Right lobe of liver (tissue), 6 donors: ENCODE measurements around the gene SMAD1. TPM values are rescaled to one million over a fixed set of nuclear protein-coding genes. Genes with fewer than 3 reads are reported as not detected.
A peak's percentile ranks its signal among the peaks of the same experiment; 100 is the strongest.

Experiments used
- ATAC-seq, 4 donors: fragments of 200-7000 bp; cut with Tn5 transposase; one replicate each; pipeline ENCODE4 v1.9.1; 2020; ENCODE audit warnings: mild to moderate bottlenecking in 4 of 4, moderate library complexity in 4 of 4
- DNase-seq, 3 donors: peaks; one replicate each; pipeline ENCODE4 v3.0.0-alpha.2; 2020
- H3K27ac ChIP-seq, 3 donors: fragments of 200-600 bp; one replicate each; pipeline ENCODE4 v1.8.0; 2022
- H3K27me3 ChIP-seq, 2 donors: fragments of 200-600 bp; one replicate each; pipeline ENCODE4 v1.8.0; 2022
- H3K36me3 ChIP-seq, 4 donors: fragments of 200-600 bp; sonication (generic) in 1 of 4; one replicate each; pipeline versions ENCODE4 v1.5.1 to v1.8.0; 2017 to 2022; ENCODE audit warnings: control low read depth in 1 of 4
- H3K4me1 ChIP-seq, 4 donors: fragments of 200-600 bp; sonication (generic) in 1 of 4; one replicate each; pipeline versions ENCODE4 v1.5.1 to v1.8.0; 2017 to 2022; ENCODE audit warnings: control low read depth in 1 of 4
- H3K4me3 ChIP-seq, 3 donors: fragments of 200-600 bp; one replicate each; pipeline ENCODE4 v1.8.0; 2022
- H3K9me3 ChIP-seq, 4 donors: fragments of 200-600 bp; sonication (generic) in 1 of 4; one replicate each; pipeline versions ENCODE4 v1.5.1 to v1.8.0; 2017 to 2022; ENCODE audit warnings: control low read depth in 1 of 4
- POLR2A ChIP-seq: fragments of 450-650 bp; IDR thresholded peaks from one replicate; pipeline ENCODE4 v1.6.1; 2017; ENCODE audit warnings: antibody characterized with exemption, mild to moderate bottlenecking
- WGBS: methylation state at CpG from one replicate; pipeline ENCODE4 v1.1.6; 2018; ENCODE audit warnings: low coverage, low lambda C conversion rate; ENCODE audit not compliant: insufficient coverage; ENCODE audit errors: missing lambda C conversion rate; 5-methylcytosine and 5-hydroxymethylcytosine counted together
- intact Hi-C, 2 donors: fragments of 100-400 bp; cut with DNase I; formaldehyde crosslinking; loops; one replicate each; pipeline versions ENCODE4 v1.11.2 to v1.14.1; 2022
- total RNA-seq, 6 experiments: library from RNA; depleted of rRNA in 2 of 6; stranded (reverse); fragments of >200 nt in 2 of 6; fragmentation: NEBNext Ultra II Directional in 3 of 6; extraction: Animal tissue kit (Norgen Biotek cat#: 25700) in 3 of 6; gene quantifications; one replicate each; pipeline versions ENCODE4 v1.1.0 to v1.2.4, GENCODE V29; 2016 to 2023
- TF ChIP-seq, protein P1 (sequence below), 4 donors: fragments of 200-600 bp in 3 of 4; fragments of 450-650 bp in 1 of 4; IDR thresholded peaks; one replicate each; pipeline versions ENCODE4 v1.5.1 to v1.8.0; 2016 to 2022; ENCODE audit warnings: antibody characterized with exemption in 4 of 4, mild to moderate bottlenecking in 2 of 4
- donor health status: DM: no; HTN: yes; CAD: no.
- donor health status: DM: no; HTN: no; CAD: no.
- donor health status: DM: no; HTN: no; CAD: no.
- donor health status: DM: no; HTN: yes; CAD: no.
- donor health status: DM: no; HTN: yes; CAD: no.

Gene SMAD1
- total RNA-seq, 6 experiments from 2014 or later, result 12.4 to 30.5 (median 18.4) TPM

DNA sequence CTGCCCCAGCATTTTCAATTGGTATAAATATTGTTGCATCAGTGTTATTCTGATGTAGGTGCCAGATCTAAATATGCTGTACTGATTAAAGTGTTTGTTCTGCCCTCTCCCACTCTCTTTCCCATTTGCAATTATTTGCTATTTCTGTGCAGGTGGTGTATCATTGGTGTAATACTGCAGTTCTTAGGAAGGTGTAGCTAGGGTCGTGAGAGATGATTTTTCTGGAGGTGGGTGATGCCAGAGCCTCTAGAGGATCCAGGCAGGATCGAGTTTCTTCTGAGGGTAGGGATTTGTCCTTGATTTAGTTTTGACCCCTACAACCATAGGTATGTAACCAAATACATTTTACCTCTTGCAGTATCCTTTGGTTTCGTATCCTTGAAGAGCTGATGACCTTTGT lies 1.9 kb downstream of the SMAD1 start:
- Histone ChIP-seq H3K4me1 (peaks cover 0 to 38% (median 12%) of the 10 kb centered on the region in 4 donors), H3K36me3 (no peaks in the 10 kb centered on the region), H3K4me3 (peak overlapping the region; percentile 61 to 86 (median 80)), H3K27me3 (no peaks in the 10 kb centered on the region), H3K27ac (peak overlapping the region in 2 of 3 donors; percentile 98 to 99), H3K9me3 (no peaks in the 10 kb centered on the region)
- no peak for ATAC-seq
- DNase-seq, result no peak
- intact Hi-C loops, result no loop called here
- TF ChIP-seq, protein P1, sequence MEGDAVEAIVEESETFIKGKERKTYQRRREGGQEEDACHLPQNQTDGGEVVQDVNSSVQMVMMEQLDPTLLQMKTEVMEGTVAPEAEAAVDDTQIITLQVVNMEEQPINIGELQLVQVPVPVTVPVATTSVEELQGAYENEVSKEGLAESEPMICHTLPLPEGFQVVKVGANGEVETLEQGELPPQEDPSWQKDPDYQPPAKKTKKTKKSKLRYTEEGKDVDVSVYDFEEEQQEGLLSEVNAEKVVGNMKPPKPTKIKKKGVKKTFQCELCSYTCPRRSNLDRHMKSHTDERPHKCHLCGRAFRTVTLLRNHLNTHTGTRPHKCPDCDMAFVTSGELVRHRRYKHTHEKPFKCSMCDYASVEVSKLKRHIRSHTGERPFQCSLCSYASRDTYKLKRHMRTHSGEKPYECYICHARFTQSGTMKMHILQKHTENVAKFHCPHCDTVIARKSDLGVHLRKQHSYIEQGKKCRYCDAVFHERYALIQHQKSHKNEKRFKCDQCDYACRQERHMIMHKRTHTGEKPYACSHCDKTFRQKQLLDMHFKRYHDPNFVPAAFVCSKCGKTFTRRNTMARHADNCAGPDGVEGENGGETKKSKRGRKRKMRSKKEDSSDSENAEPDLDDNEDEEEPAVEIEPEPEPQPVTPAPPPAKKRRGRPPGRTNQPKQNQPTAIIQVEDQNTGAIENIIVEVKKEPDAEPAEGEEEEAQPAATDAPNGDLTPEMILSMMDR (IDR thresholded peaks at IDR 0.05), result no peak
- no peak for TF ChIP-seq POLR2A
- WGBS, result 21% methylated on average over 3 of the region's 3 CpGs

DNA sequence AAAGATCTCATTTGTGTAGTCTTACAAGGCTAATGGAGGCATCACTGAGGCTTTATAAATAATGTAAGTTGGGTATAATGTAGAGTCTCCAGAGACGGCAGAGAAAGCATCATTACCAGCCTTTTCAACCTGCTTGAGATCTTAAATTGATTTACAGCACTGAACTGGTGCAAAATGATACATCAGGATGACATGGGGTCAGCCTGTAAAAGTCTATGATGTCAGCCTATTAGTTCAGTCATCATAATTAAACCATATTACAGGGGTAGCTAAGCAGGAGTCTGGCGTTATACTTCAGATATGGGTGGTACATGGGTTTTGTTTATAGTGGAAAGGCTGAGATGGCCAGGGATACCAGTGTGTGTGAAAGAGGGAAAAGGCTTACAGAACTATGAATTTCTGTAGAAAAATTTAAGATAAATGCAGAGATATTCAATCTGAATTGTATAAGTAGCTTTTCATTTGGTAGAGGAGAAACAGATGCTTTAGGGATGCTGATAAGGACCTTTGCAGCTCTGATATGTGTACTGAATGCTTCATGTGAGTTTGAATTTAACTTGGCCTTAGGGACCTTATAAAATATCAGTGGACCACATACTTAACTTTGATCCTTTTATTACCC lies 2.7 kb downstream of the SMAD1 start:
- no peak for ATAC-seq
- Histone ChIP-seq H3K27ac (no peak overlapping the region), H3K27me3 (no peaks in the 10 kb centered on the region), H3K9me3 (no peaks in the 10 kb centered on the region), H3K36me3 (no peaks in the 10 kb centered on the region), H3K4me3 (no peak overlapping the region), H3K4me1 (peaks cover 0 to 38% (median 14%) of the 10 kb centered on the region in 4 donors)
- intact Hi-C loops, result no loop called here
- 95% methylated on average over 2 of the region's 2 CpGs for WGBS
- DNase-seq, result no peak
- TF ChIP-seq, protein P1 (IDR thresholded peaks at IDR 0.05), result no peak
- no peak for TF ChIP-seq POLR2A

DNA sequence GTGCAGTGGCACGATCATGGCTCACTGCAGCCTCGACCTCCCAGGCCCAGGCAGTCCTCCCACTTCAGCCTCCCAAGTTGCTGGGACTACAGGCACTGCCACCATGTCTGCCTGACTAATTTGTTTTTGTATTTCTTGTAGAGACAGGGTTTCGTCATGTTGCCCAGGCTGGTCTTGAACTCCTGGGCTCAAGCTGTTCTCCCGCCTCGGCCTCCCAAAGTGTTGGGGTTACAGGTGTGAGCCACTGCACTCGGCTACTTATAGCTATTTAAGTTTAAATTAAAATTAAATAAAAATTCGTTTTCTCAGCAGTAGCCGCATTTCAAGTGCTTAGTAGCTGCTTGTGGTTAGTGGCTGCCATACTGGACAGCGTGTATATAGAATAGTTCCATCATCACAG lies 3.5 kb downstream of the SMAD1 start:
- Histone ChIP-seq H3K27me3 (no peaks in the 10 kb centered on the region), H3K9me3 (no peaks in the 10 kb centered on the region), H3K27ac (no peak overlapping the region), H3K36me3 (no peaks in the 10 kb centered on the region), H3K4me3 (no peak overlapping the region), H3K4me1 (peaks cover 0 to 38% (median 14%) of the 10 kb centered on the region in 4 donors)
- no peak for DNase-seq
- TF ChIP-seq POLR2A, result no peak
- TF ChIP-seq, protein P1 (IDR thresholded peaks at IDR 0.05), result no peak
- 93% methylated on average over 8 of the region's 9 CpGs for WGBS
- intact Hi-C loops, result no loop called here
- no peak for ATAC-seq

DNA sequence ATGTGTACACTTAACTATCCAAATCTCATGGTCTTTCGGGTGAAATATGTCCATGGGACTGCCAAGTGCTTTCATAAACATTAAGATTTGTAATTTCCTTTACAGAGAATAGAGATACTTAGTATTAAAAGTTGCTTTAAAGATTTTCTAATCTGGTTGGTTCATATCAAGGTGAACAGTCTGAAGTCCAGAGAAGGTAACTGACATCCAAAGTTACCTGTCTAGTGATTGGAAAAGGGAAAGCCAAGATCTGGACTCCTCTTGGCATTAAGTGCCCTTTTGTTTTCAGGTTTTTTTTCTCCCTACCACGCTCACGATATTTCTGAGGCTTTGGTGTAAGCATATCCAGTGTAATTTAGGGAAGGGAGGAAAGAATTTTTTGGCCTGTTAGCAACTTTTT lies 5.0 kb downstream of the SMAD1 start:
- H3K4me3 ChIP-seq, result no peak overlapping the region
- intact Hi-C loops, result no loop called here

More for the DNA sequence above, 5.0 kb downstream of the SMAD1 start:
- peaks cover 0 to 38% (median 14%) of the 10 kb centered on the region in 4 donors for H3K4me1 ChIP-seq
- WGBS, result 26% methylated on average over 3 of the region's 3 CpGs
- no peak overlapping the region for H3K27ac ChIP-seq
- no peaks in the 10 kb centered on the region for H3K36me3 ChIP-seq
- no peak for DNase-seq
- TF ChIP-seq POLR2A, result no peak
- TF ChIP-seq, protein P1 (IDR thresholded peaks at IDR 0.05), result no peak
- H3K27me3 ChIP-seq, result no peaks in the 10 kb centered on the region
- ATAC-seq, result peak in 1 of 4 donors; percentile 7
- H3K9me3 ChIP-seq, result no peaks in the 10 kb centered on the region
